ENCODE measurements around the gene RIN3.
"Not testable (repeated sequence)": the region's sequence is repeated elsewhere in the genome, so short reads cannot be mapped to it uniquely, and the experiment has no call there.

RIN3 gene

GRCh38 chr14:92528486-92529100 lies 15.0 kb downstream of the RIN3 start:
- no peak for DNase-seq (ENCODE audit: extremely low spot score)
- TF ChIP-seq ZNF384 (IDR thresholded peaks at IDR 0.05) (no peak), SUZ12 (IDR thresholded peaks at IDR 0.05) (no peak), FOXA1 (IDR thresholded peaks at IDR 0.05) (no peak), LEF1 (IDR thresholded peaks at IDR 0.05; ENCODE audit: borderline replicate concordance) (no peak), FOXM1 (IDR thresholded peaks at IDR 0.05; ENCODE audit: borderline replicate concordance) (no peak), NFRKB (IDR thresholded peaks at IDR 0.05) (no peak), BHLHE40 (IDR thresholded peaks at IDR 0.05; ENCODE audit: borderline replicate concordance) (no peak), HDGF (IDR thresholded peaks at IDR 0.05; ENCODE audit: borderline replicate concordance) (no peak)
- TF ChIP-seq, protein P1, sequence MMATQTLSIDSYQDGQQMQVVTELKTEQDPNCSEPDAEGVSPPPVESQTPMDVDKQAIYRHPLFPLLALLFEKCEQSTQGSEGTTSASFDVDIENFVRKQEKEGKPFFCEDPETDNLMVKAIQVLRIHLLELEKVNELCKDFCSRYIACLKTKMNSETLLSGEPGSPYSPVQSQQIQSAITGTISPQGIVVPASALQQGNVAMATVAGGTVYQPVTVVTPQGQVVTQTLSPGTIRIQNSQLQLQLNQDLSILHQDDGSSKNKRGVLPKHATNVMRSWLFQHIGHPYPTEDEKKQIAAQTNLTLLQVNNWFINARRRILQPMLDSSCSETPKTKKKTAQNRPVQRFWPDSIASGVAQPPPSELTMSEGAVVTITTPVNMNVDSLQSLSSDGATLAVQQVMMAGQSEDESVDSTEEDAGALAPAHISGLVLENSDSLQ (IDR thresholded peaks at IDR 0.05), result no peak
- ChIA-PET POLR2A (no interaction called here), CTCF (no interaction called here)

- DNase-seq (ENCODE audit: extremely low spot score), result no peak
- ChIA-PET POLR2A (no interaction called here), CTCF (no interaction called here)
- TF ChIP-seq LEF1 (IDR thresholded peaks at IDR 0.05; ENCODE audit: borderline replicate concordance), result no peak
- TF ChIP-seq ZNF384 (IDR thresholded peaks at IDR 0.05), result no peak
- TF ChIP-seq, protein P1 (IDR thresholded peaks at IDR 0.05), result no peak
- TF ChIP-seq ARNT (IDR thresholded peaks at IDR 0.05), result no peak
- TF ChIP-seq FOXM1 (IDR thresholded peaks at IDR 0.05; ENCODE audit: borderline replicate concordance), result no peak
- TF ChIP-seq FOXK2 (IDR thresholded peaks at IDR 0.05), result no peak
- no peak for TF ChIP-seq HDGF (IDR thresholded peaks at IDR 0.05; ENCODE audit: borderline replicate concordance)
- no peak for TF ChIP-seq L3MBTL2 (conservative IDR thresholded peaks at IDR 0.05)
- TF ChIP-seq NFRKB (IDR thresholded peaks at IDR 0.05), result no peak
- no peak for TF ChIP-seq SUZ12 (IDR thresholded peaks at IDR 0.05)
- no peak for TF ChIP-seq SP1 (IDR thresholded peaks at IDR 0.05)
- TF ChIP-seq FOXA1 (IDR thresholded peaks at IDR 0.05), result no peak
- TF ChIP-seq ELF4 (IDR thresholded peaks at IDR 0.05), result no peak
- no peak for TF ChIP-seq BHLHE40 (IDR thresholded peaks at IDR 0.05; ENCODE audit: borderline replicate concordance)
These were observed 16.3 kb downstream of the RIN3 start for GRCh38 chr14:92529903-92530302.

GRCh38 chr14:92531106-92531873 lies 17.7 kb downstream of the RIN3 start:
- TF ChIP-seq ZNF384 (IDR thresholded peaks at IDR 0.05) (no peak), L3MBTL2 (conservative IDR thresholded peaks at IDR 0.05) (no peak), HDGF (IDR thresholded peaks at IDR 0.05; ENCODE audit: borderline replicate concordance) (no peak), NFRKB (IDR thresholded peaks at IDR 0.05) (no peak), SUZ12 (IDR thresholded peaks at IDR 0.05) (no peak), BHLHE40 (IDR thresholded peaks at IDR 0.05; ENCODE audit: borderline replicate concordance) (no peak), TARDBP (IDR thresholded peaks at IDR 0.05) (no peak), FOXK2 (IDR thresholded peaks at IDR 0.05) (no peak), LEF1 (IDR thresholded peaks at IDR 0.05; ENCODE audit: borderline replicate concordance) (no peak), ELF4 (IDR thresholded peaks at IDR 0.05) (no peak), FOXM1 (IDR thresholded peaks at IDR 0.05; ENCODE audit: borderline replicate concordance) (no peak)
- no peak for DNase-seq (ENCODE audit: extremely low spot score)
- ChIA-PET CTCF (no interaction called here), POLR2A (no interaction called here)

GRCh38 chr14:92532490-92533163 lies 19.0 kb downstream of the RIN3 start:
- no peak for TF ChIP-seq FOXM1 (IDR thresholded peaks at IDR 0.05; ENCODE audit: borderline replicate concordance)
- TF ChIP-seq HDGF (IDR thresholded peaks at IDR 0.05; ENCODE audit: borderline replicate concordance), result no peak
- no peak for TF ChIP-seq LEF1 (IDR thresholded peaks at IDR 0.05; ENCODE audit: borderline replicate concordance)
- no peak for TF ChIP-seq NFRKB (IDR thresholded peaks at IDR 0.05)
- TF ChIP-seq ELF4 (IDR thresholded peaks at IDR 0.05), result no peak
- TF ChIP-seq BHLHE40 (IDR thresholded peaks at IDR 0.05; ENCODE audit: borderline replicate concordance), result no peak
- TF ChIP-seq SUZ12 (IDR thresholded peaks at IDR 0.05), result no peak
- TF ChIP-seq L3MBTL2 (conservative IDR thresholded peaks at IDR 0.05), result no peak
- TF ChIP-seq, protein P1 (IDR thresholded peaks at IDR 0.05), result no peak
- TF ChIP-seq FOXA1 (IDR thresholded peaks at IDR 0.05), result no peak
- TF ChIP-seq ARNT (IDR thresholded peaks at IDR 0.05), result no peak
- no peak for TF ChIP-seq TARDBP (IDR thresholded peaks at IDR 0.05)
- no peak for TF ChIP-seq SP1 (IDR thresholded peaks at IDR 0.05)
- no peak for TF ChIP-seq FOXK2 (IDR thresholded peaks at IDR 0.05)
- TF ChIP-seq CTBP1 (IDR thresholded peaks at IDR 0.05; ENCODE audit: borderline replicate concordance), result no peak
- TF ChIP-seq ZNF384 (IDR thresholded peaks at IDR 0.05), result no peak
- CTCF ChIA-PET, result interaction anchor here (0.8 kb wide), 1 partner anchor 411 kb away, joined by 4 read pairs; the partner anchor contains the start of genes CPSF2 and NDUFB1
- no peak for DNase-seq (ENCODE audit: extremely low spot score)
- POLR2A ChIA-PET, result no interaction called here

DNA sequence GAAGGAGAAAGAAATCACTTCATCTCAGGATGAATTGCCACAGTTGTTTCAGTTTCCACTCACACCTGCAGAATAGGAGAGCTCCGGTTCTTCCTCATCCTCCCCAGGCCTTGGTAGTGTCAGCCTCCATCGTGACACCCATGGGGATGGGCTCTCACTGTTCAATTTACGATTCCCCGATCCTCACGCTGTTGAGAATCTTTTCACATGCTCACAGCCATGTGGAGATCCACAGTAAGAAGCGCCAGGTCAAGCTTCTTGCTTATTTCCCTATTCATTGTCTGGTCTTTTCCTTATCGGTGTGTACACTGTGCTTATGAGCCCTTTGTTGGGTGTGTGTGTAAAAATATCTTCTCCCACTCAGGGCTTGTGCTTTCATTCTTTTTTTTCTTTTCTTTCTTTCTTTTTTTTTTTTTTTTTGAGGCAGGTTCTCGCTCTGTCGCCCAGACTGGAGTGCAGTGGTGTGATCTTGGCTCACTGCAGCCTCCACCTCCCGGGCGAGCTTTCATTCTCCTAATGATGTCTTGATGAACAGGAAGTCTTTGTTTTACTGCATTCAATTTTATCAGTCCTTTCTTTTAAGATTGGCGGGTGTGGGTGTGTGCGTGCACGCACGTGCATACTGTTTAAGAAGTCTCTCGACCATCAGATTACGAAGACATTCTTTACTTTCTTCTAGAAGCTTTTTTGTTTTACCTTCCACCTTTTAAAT lies 21.5 kb downstream of the RIN3 start:
- DNase-seq (ENCODE audit: extremely low spot score), result no peak
- CTCF ChIA-PET, result interaction anchor here (0.6 kb wide), 1 partner anchor 57 kb away, joined by 3 read pairs; no protein-coding TSS in a partner anchor
- TF ChIP-seq ELF4 (IDR thresholded peaks at IDR 0.05) (no peak), ZNF384 (IDR thresholded peaks at IDR 0.05) (no peak), TARDBP (IDR thresholded peaks at IDR 0.05) (no peak), FOXM1 (IDR thresholded peaks at IDR 0.05; ENCODE audit: borderline replicate concordance) (no peak), SP1 (IDR thresholded peaks at IDR 0.05) (no peak), LEF1 (IDR thresholded peaks at IDR 0.05; ENCODE audit: borderline replicate concordance) (no peak), NFRKB (IDR thresholded peaks at IDR 0.05) (no peak), FOXK2 (IDR thresholded peaks at IDR 0.05) (no peak)
- POLR2A ChIA-PET, result no interaction called here

DNA sequence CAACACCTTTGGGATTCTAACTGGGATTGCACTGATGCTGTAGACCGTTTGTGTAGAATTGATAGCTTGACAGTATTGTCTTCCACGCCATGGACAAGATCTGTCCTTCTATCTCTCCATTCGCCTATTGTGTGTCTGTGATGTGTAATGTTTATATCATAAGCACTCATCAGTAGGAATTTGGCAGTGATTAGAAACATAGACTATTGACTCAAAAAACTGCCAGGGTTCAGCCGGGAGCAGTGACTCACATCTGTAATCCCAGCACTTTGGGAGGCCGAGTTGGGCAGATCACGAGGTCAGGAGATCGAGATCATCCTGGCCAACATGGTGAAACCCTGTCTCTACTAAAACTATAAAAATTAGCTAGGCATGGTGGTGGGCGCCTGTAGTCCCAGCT lies 22.6 kb downstream of the RIN3 start:
- POLR2A ChIA-PET; CTCF ChIA-PET; DNase-seq (ENCODE audit: extremely low spot score): not testable (repeated sequence)
